ENCODE measurements around the gene GPR180.

The GPR180 gene

DNA sequence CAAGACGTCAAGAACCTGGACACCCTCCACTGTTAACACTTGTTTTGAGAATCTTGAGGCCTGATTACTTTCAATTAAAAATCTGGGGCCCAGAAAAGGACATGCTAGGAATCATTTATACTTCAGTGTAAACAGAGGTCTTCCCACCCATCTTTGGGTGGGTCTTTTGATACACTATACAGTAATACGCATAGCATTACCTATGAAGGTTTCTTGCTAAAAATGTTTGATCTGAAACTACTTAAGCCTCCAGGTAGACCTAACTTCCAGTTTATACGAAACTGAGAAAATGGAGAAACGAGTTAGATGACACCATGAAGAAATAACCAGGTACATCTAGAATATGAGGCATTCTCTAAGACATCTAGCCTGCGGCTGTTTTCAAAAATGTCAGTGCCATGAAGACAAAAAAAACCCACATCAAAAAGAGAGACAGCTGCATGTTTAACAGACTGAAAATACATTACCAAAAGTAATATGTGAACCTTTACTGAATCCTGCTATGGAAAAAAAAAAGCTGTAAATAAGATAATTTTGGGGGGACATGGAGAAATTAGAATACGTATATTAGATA lies 42.3 kb upstream of the GPR180 start:
- no peak for DNase-seq
- no peak overlapping the region for H3K27ac ChIP-seq (ENCODE audit: insufficient read depth in 1 of 2, low read depth in 1 of 2, low read length in 2 of 2, poor library complexity in 1 of 2, severe bottlenecking in 2 of 2)
- WGBS (ENCODE audit: insufficient coverage) = 100% methylated on average over 3 of the region's 6 CpGs
- no peaks in the 10 kb centered on the region for H3K4me1 ChIP-seq (ENCODE audit: control extremely low read depth in 1 of 4, control insufficient read depth in 4 of 4, insufficient read depth in 4 of 4, low read length in 3 of 4)
- H3K27me3 ChIP-seq (replicated peaks in 2 of 5; ENCODE audit: control insufficient read depth in 4 of 5, insufficient read depth in 5 of 5, low read length in 4 of 5) = no peaks in the 10 kb centered on the region
- H3K36me3 ChIP-seq (ENCODE audit: control insufficient read depth in 4 of 4, insufficient read depth in 4 of 4, low read length in 3 of 4) = no peaks in the 10 kb centered on the region
- no peaks in the 10 kb centered on the region for H3K9me3 ChIP-seq (ENCODE audit: control extremely low read depth in 1 of 5, control insufficient read depth in 4 of 5, insufficient read depth in 2 of 5, low read depth in 1 of 5, low read length in 4 of 5)
- ChIA-PET POLR2A (interaction anchor here (0.6 kb wide), 1 partner anchor 802 kb away, joined by 3 read pairs; no protein-coding TSS in a partner anchor), CTCF (no interaction called here)
- H3K4me3 ChIP-seq (ENCODE audit: control insufficient read depth in 1 of 7, extremely low read depth in 1 of 7, insufficient read depth in 4 of 7, low read depth in 2 of 7, low read length in 6 of 7) = no peak overlapping the region

GRCh38 chr13:94560116-94560515 lies 41.5 kb upstream of the GPR180 start:
- Histone ChIP-seq H3K27ac (ENCODE audit: insufficient read depth in 1 of 2, low read depth in 1 of 2, low read length in 2 of 2, poor library complexity in 1 of 2, severe bottlenecking in 2 of 2) (no peak overlapping the region), H3K36me3 (ENCODE audit: control insufficient read depth in 4 of 4, insufficient read depth in 4 of 4, low read length in 3 of 4) (no peaks in the 10 kb centered on the region), H3K4me3 (ENCODE audit: control insufficient read depth in 1 of 7, extremely low read depth in 1 of 7, insufficient read depth in 4 of 7, low read depth in 2 of 7, low read length in 6 of 7) (no peak overlapping the region), H3K27me3 (replicated peaks in 2 of 5; ENCODE audit: control insufficient read depth in 4 of 5, insufficient read depth in 5 of 5, low read length in 4 of 5) (no peaks in the 10 kb centered on the region), H3K4me1 (ENCODE audit: control extremely low read depth in 1 of 4, control insufficient read depth in 4 of 4, insufficient read depth in 4 of 4, low read length in 3 of 4) (no peaks in the 10 kb centered on the region), H3K9me3 (ENCODE audit: control extremely low read depth in 1 of 5, control insufficient read depth in 4 of 5, insufficient read depth in 2 of 5, low read depth in 1 of 5, low read length in 4 of 5) (no peaks in the 10 kb centered on the region)
- DNase-seq = no peak
- WGBS (ENCODE audit: insufficient coverage) = no CpG with 5 or more reads among the region's 2 CpGs
- ChIA-PET CTCF (interaction anchor here (1.5 kb wide), 1 partner anchor 11 kb away, joined by 6 read pairs; no protein-coding TSS in a partner anchor), POLR2A (no interaction called here)

GRCh38 chr13:94561126-94561525 lies 40.5 kb upstream of the GPR180 start:
- Histone ChIP-seq H3K9me3 (ENCODE audit: control extremely low read depth in 1 of 5, control insufficient read depth in 4 of 5, insufficient read depth in 2 of 5, low read depth in 1 of 5, low read length in 4 of 5) (no peaks in the 10 kb centered on the region), H3K4me3 (ENCODE audit: control insufficient read depth in 1 of 7, extremely low read depth in 1 of 7, insufficient read depth in 4 of 7, low read depth in 2 of 7, low read length in 6 of 7) (no peak overlapping the region), H3K4me1 (ENCODE audit: control extremely low read depth in 1 of 4, control insufficient read depth in 4 of 4, insufficient read depth in 4 of 4, low read length in 3 of 4) (no peaks in the 10 kb centered on the region), H3K27me3 (replicated peaks in 2 of 5; ENCODE audit: control insufficient read depth in 4 of 5, insufficient read depth in 5 of 5, low read length in 4 of 5) (no peaks in the 10 kb centered on the region), H3K27ac (ENCODE audit: insufficient read depth in 1 of 2, low read depth in 1 of 2, low read length in 2 of 2, poor library complexity in 1 of 2, severe bottlenecking in 2 of 2) (no peak overlapping the region), H3K36me3 (ENCODE audit: control insufficient read depth in 4 of 4, insufficient read depth in 4 of 4, low read length in 3 of 4) (no peaks in the 10 kb centered on the region)
- WGBS (ENCODE audit: insufficient coverage) = 94% methylated on average over 3 of the region's 3 CpGs
- ChIA-PET CTCF (interaction anchor here (1.1 to 1.5 kb wide), 2 partner anchors 10 to 12 kb away, joined by 4 to 6 read pairs; no protein-coding TSS in a partner anchor), POLR2A (no interaction called here)
- no peak for DNase-seq

GRCh38 chr13:94567581-94567980 lies 34.1 kb upstream of the GPR180 start:
- Histone ChIP-seq H3K36me3 (ENCODE audit: control insufficient read depth in 4 of 4, insufficient read depth in 4 of 4, low read length in 3 of 4) (peaks cover 7 to 40% (median 23%) of the 10 kb centered on the region in 4 experiments), H3K4me3 (ENCODE audit: control insufficient read depth in 1 of 7, extremely low read depth in 1 of 7, insufficient read depth in 4 of 7, low read depth in 2 of 7, low read length in 6 of 7) (no peak overlapping the region), H3K27ac (ENCODE audit: insufficient read depth in 1 of 2, low read depth in 1 of 2, low read length in 2 of 2, poor library complexity in 1 of 2, severe bottlenecking in 2 of 2) (no peak overlapping the region), H3K9me3 (ENCODE audit: control extremely low read depth in 1 of 5, control insufficient read depth in 4 of 5, insufficient read depth in 2 of 5, low read depth in 1 of 5, low read length in 4 of 5) (no peaks in the 10 kb centered on the region), H3K27me3 (replicated peaks in 2 of 5; ENCODE audit: control insufficient read depth in 4 of 5, insufficient read depth in 5 of 5, low read length in 4 of 5) (no peaks in the 10 kb centered on the region), H3K4me1 (ENCODE audit: control extremely low read depth in 1 of 4, control insufficient read depth in 4 of 4, insufficient read depth in 4 of 4, low read length in 3 of 4) (no peaks in the 10 kb centered on the region)
- no peak for DNase-seq
- CTCF ChIA-PET = no interaction called here
- POLR2A ChIA-PET = no interaction called here
- WGBS (ENCODE audit: insufficient coverage) = 97% methylated on average over 3 of the region's 3 CpGs

- ChIA-PET POLR2A (no interaction called here), CTCF (interaction anchor here (0.5 kb wide), 1 partner anchor 13 kb away, joined by 3 read pairs; no protein-coding TSS in a partner anchor)
- Histone ChIP-seq H3K9me3 (ENCODE audit: control extremely low read depth in 1 of 5, control insufficient read depth in 4 of 5, insufficient read depth in 2 of 5, low read depth in 1 of 5, low read length in 4 of 5) (no peaks in the 10 kb centered on the region), H3K4me3 (ENCODE audit: control insufficient read depth in 1 of 7, extremely low read depth in 1 of 7, insufficient read depth in 4 of 7, low read depth in 2 of 7, low read length in 6 of 7) (no peak overlapping the region), H3K4me1 (ENCODE audit: control extremely low read depth in 1 of 4, control insufficient read depth in 4 of 4, insufficient read depth in 4 of 4, low read length in 3 of 4) (peaks cover 0 to 2% (median 0%) of the 10 kb centered on the region in 4 experiments), H3K36me3 (ENCODE audit: control insufficient read depth in 4 of 4, insufficient read depth in 4 of 4, low read length in 3 of 4) (peaks cover 15 to 49% (median 30%) of the 10 kb centered on the region in 4 experiments), H3K27me3 (replicated peaks in 2 of 5; ENCODE audit: control insufficient read depth in 4 of 5, insufficient read depth in 5 of 5, low read length in 4 of 5) (no peaks in the 10 kb centered on the region), H3K27ac (ENCODE audit: insufficient read depth in 1 of 2, low read depth in 1 of 2, low read length in 2 of 2, poor library complexity in 1 of 2, severe bottlenecking in 2 of 2) (no peak overlapping the region)
- DNase-seq = no peak
- WGBS (ENCODE audit: insufficient coverage) = 86% methylated on average over 1 of the region's 1 CpG
Measured at GRCh38 chr13:94568443-94568842, 33.2 kb upstream of the GPR180 start.

DNA sequence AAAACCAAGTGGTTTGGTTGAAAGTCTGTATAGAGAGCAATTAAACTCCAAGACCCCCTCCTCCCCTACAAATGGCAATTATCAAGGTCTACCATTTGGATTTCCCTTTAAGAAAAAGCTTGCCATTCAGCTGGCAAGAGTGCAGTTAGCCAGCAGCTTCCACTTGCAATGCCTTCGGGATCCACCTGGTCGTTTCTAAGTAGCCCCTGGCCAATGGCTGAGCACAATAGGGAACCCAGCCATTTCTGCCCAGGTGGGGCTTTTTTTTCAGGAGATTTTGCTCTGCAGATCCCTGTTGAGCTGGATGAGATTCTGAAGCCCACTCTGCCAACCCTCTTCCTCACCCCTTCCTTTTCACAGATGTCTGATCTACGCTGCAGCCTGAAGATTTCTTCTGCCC lies 32.0 kb upstream of the GPR180 start:
- Histone ChIP-seq H3K27ac (ENCODE audit: insufficient read depth in 1 of 2, low read depth in 1 of 2, low read length in 2 of 2, poor library complexity in 1 of 2, severe bottlenecking in 2 of 2) (no peak overlapping the region), H3K36me3 (ENCODE audit: control insufficient read depth in 4 of 4, insufficient read depth in 4 of 4, low read length in 3 of 4) (peaks cover 16 to 59% (median 38%) of the 10 kb centered on the region in 4 experiments), H3K4me1 (ENCODE audit: control extremely low read depth in 1 of 4, control insufficient read depth in 4 of 4, insufficient read depth in 4 of 4, low read length in 3 of 4) (peaks cover 0 to 2% (median 0%) of the 10 kb centered on the region in 4 experiments), H3K4me3 (ENCODE audit: control insufficient read depth in 1 of 7, extremely low read depth in 1 of 7, insufficient read depth in 4 of 7, low read depth in 2 of 7, low read length in 6 of 7) (no peak overlapping the region), H3K9me3 (ENCODE audit: control extremely low read depth in 1 of 5, control insufficient read depth in 4 of 5, insufficient read depth in 2 of 5, low read depth in 1 of 5, low read length in 4 of 5) (no peaks in the 10 kb centered on the region), H3K27me3 (replicated peaks in 2 of 5; ENCODE audit: control insufficient read depth in 4 of 5, insufficient read depth in 5 of 5, low read length in 4 of 5) (no peaks in the 10 kb centered on the region)
- DNase-seq = no peak
- ChIA-PET CTCF (no interaction called here), POLR2A (no interaction called here)
- 100% methylated on average over 2 of the region's 3 CpGs for WGBS (ENCODE audit: insufficient coverage)

GRCh38 chr13:94579063-94579462 lies 22.6 kb upstream of the GPR180 start:
- H3K9me3 ChIP-seq (ENCODE audit: control extremely low read depth in 1 of 5, control insufficient read depth in 4 of 5, insufficient read depth in 2 of 5, low read depth in 1 of 5, low read length in 4 of 5) = no peaks in the 10 kb centered on the region
- H3K4me3 ChIP-seq (ENCODE audit: control insufficient read depth in 1 of 7, extremely low read depth in 1 of 7, insufficient read depth in 4 of 7, low read depth in 2 of 7, low read length in 6 of 7) = no peak overlapping the region
- CTCF ChIA-PET = interaction anchor here (1.1 kb wide), 1 partner anchor 17 kb away, joined by 3 read pairs; the partner anchor contains the start of gene TGDS
- POLR2A ChIA-PET = no interaction called here
- no peaks in the 10 kb centered on the region for H3K27me3 ChIP-seq (replicated peaks in 2 of 5; ENCODE audit: control insufficient read depth in 4 of 5, insufficient read depth in 5 of 5, low read length in 4 of 5)
- H3K4me1 ChIP-seq (ENCODE audit: control extremely low read depth in 1 of 4, control insufficient read depth in 4 of 4, insufficient read depth in 4 of 4, low read length in 3 of 4) = no peaks in the 10 kb centered on the region
- H3K27ac ChIP-seq (ENCODE audit: insufficient read depth in 1 of 2, low read depth in 1 of 2, low read length in 2 of 2, poor library complexity in 1 of 2, severe bottlenecking in 2 of 2) = no peak overlapping the region
- WGBS (ENCODE audit: insufficient coverage) = 80% methylated on average over 1 of the region's 1 CpG
- DNase-seq = no peak
- peaks cover 27 to 84% (median 53%) of the 10 kb centered on the region in 4 experiments for H3K36me3 ChIP-seq (ENCODE audit: control insufficient read depth in 4 of 4, insufficient read depth in 4 of 4, low read length in 3 of 4)

Data from common myeloid progenitor, CD34-positive (primary cell).